GM19328 (cell line): Measurements from ENCODE around the gene LHX6.
A peak's percentile ranks its signal among the peaks of the same experiment; 100 is the strongest.

Source experiments
- ATAC-seq: cut with Tn5 transposase; IDR thresholded peaks from one replicate; pipeline ENCODE4 v1.9.1; 2021; ENCODE audit warnings: mild to moderate bottlenecking, moderate library complexity; ENCODE audit not compliant: unreplicated experiment

LHX6 gene

DNA sequence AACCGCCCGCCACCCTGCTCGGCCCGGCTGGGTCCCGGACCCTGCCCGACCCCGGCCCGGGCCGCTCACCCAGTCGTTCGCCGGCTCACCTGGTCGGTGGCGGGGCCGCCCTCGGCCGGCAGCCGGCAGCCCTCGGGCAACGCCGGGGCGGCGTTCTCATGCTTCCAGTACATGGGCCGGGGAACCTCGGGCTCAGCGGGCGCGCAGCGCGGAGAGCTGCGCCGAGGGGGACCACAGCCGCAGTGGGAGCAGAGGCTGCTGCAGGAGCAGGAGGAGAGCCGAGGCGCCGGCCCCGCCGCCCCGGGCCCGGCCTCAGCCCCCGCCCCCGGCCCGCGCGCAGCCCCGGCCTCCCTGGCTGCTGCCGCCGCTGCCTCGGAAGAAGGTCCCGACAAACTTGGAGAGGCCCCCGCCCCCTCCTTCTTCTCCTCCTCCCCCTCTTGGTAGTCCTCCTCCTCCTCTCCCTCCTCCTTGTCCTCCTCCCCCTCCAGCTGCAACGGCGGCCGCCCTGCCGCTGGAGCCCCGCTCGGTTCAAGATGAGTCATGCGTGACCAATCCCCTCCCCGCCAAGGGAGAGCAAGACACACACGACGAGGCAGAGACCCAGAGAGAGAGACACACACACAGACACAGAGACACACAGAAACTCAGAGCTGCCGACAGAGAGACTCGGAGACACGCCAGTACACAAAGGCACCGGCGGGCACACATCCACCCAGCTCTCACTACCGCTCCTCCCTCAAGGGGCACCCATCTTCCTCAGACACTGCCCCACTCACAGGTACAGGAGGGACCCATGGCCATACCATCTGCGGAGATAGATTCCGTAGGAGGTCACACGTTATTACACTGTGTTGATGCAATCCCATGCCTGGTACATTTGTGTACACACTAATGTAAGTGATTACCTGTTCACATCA, at the start of gene LHX6:
TSS of gene LHX6 (minus strand) at position 390 of the 917 bp plus-strand sequence. CDS start at position 173, 217 bp downstream.
- no peak for ATAC-seq

DNA sequence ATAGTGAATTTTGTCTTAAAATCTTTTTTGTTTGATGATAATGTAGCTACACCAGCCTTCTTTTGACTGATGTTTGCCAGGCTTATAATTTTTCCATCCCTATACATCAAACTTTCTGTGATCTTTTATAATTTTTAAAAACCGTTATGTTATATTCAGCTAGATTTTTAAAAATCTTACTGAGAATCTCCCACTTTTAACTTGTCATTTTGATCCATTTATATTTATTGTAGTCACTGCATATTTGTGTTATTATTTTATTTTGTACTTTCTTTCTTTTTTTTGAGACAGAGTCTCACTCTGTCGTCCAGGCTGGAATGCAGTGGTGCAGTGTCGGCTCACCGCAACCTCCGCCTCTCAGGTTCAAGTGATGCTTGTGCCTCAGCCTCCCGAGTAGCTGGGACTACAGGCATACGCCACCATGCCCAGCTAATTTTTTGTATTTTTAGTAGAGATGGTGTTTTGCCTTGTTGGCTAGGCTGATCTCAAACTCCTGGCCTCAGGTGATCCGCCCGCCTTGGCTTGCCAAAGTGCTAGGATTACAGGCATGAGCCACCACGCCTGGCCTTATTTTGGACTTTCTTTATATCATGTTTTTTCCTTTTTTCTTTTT, 48.6 kb upstream of the LHX6 start:
- no peak for ATAC-seq

DNA sequence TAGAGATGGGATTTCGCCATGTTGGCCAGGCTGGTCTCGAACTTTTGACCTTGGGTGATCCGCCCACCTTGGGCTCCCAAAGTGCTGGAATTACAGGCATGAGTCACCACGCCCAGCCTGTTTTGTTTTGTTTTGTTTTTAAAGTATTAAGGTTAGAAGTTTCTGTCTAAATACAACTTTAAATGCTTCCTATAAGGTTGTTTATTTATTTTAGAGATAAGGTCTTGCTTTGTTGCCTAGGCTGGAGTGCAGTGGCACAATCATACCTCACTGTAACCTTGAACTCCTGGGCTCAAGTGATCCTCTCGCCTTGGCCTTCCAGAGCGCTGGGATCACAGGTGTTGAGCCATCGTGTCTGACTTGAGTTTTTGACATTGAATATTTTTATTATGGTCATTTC, 47.3 kb upstream of the LHX6 start:
- no peak for ATAC-seq

DNA sequence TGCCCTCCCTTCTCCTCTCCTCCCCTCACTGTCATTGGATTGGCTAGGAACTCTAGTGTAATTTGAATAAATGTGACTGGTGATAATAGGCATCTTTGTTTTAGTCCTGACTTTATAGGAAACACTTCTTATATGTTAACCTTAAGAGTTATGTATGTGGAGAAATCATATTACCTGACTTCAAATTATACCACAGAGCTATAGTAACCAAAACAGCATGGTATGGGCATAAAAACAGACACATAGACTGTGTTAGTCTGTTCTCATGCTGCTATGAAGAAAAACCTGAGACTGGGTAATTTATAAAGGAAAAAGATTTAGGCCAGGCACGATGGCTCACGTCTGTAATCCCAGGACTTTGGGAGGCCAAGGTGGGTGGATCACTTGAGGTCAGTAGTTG, 45.3 kb upstream of the LHX6 start:
- ATAC-seq, result no peak

DNA sequence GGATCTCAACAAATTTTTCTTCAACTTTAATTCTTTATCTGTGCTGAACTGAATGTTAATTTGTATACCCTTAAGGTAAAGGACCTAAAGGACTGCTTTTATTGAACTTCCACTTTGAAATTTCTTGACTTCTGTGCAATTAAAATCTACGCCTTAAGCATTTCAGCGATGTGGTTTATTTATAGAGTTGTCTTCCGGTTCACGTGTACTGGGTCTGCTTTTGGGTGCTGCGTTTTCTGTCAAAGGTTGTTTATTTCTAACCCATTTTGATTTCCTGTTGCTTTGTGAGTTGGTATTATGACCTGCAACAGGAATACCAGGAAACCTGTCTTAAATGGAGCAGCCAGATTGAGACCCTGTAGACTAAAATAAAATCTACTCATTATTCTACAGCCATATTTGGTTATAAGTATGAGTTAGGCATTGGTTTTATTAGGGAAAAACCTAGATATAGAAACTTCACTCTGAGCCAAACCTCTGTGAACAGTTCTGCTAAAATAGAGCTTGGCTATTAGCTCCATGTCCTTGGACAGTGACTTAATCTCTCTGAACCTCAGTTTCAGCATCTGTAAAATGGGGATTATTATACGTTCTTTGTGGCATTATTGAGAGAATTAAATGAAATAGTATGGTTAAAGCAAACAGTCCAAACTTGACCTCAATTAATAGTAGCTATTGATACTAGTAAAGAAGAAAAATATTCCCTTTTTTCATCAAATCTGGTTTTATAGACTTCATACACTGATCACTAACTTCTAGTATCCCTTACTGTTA, 39.5 kb upstream of the LHX6 start:
- ATAC-seq, result no peak

DNA sequence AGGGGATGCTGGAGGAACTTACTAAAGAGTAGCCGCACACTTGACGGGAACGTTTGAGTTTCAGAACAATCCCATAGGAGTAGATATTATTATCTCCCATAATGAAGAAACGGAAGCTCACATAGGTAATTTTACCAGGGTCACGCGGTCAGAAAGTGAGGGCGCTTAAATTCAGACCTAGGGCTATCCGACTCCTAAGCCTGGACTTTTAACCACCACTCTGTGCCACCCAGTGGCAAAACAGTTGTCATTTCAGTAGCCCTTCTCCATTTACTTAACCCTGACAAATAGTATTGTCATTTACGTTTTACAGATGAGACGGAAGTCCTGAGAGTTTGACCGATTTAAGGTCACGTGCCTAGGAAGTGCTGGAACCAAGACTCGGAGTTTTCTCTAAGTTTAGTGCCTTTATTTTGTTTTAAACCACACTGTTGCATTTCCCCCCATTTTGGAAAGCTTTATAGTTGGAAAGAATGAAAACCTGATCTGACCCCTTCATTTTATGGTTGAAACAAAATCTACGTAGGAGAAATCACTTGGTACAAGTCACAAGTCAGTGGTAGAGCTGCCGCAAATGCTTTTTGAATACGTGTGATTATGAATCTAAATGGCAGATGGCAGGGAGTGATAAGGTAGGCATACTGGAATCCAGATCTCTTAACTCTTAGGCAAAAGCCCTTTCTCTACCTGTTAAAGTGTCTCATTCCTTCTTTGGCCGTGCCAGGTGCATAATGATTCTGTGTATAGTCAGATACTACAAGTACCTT, 36.6 kb upstream of the LHX6 start:
- ATAC-seq, result peak; percentile 28

DNA sequence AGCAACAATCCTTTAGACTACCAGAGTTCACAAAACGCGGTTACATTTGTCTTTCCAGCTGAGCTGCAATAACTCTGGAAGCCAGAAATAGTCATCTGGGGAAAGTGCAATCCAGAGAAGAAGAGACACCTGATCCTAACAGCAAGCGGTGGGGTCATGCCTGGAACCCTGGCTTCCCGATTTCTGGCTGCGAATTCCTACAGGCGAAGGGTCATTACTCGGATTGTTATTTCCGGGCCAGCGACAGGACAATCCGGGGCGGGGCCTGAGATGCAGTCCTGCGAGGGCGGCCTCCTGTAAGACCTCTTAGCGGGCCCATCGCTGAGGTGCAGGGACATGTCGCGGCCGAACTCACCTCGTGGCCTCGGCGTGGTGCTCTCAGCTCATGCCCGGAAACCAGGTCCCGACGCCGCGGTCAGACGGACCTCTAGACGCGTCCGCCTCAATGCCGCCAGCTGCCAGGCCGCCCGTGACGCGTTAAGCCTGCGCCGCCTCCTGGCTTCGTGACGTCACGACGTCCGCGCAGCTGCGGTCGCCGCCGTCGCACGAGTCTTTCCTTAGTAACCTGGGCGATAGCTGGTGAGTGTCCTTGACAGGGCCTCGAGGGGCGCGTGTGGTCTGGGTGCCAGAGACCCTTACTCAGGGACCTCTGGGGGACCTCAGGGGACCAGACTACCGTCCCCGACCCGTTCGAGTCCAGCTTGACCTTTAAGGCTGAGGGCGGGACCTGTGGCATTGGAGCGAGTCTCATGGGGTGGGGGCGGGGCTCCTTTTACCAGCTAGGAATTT, 35.8 kb upstream of the LHX6 start, which contains the start of the genes MRRF and RBM18:
TSS of gene MRRF (plus strand) at position 523 of the 789 bp plus-strand sequence. CDS start 6,010 bp downstream, outside the sequence.
TSS of gene RBM18 (minus strand) at position 481 of the 789 bp plus-strand sequence. CDS start 3,348 bp downstream, outside the sequence.
- ATAC-seq, result peak; percentile 88

DNA sequence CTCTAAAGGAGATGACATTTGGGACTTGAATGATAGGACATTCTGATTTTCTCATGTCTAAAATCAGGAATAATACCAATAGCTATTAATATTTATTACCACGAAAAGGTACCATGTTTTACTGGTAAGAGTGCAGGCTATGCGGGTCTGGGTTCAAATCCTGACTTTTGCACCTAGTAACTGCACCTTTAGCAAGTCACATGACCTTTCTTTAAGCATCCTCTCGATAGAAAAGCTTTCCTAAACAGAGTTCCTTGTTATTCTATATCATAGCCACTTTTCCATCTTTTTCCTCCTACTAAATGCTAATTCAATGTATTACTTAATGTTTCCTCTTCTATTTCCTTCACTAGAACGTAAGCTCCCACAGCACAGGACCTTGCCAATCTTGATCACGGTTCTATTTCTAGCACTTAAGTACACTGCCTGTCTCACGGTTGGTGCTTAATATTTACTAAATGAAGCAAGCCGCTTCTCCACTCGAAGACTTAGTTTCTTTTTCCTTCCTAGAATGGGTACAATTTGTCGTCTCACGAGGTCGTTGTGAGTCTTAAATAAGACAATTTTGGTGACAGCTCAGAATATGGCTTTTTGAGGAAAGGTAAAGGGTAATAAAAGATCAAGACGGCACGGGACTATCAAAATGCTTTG, 35.1 kb upstream of the LHX6 start:
- no peak for ATAC-seq

DNA sequence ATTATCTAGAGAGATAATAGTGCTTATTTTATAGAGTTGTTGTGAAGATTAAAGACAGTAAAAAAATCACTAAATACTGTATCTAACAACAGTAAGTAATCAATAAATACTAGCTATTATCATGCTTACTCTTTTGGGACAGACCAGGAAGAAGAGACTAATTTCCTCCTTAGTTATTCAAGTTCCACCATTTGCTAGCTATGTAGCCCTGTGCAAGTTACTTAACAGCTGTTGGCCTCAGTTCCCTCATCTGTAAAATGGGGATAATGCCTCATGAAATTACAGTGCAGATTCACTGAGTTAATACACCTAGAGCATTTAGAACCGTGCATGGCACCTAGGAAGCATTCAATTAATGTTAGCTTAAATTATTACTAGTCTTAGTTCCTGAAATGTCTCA, 33.3 kb upstream of the LHX6 start:
- no peak for ATAC-seq

DNA sequence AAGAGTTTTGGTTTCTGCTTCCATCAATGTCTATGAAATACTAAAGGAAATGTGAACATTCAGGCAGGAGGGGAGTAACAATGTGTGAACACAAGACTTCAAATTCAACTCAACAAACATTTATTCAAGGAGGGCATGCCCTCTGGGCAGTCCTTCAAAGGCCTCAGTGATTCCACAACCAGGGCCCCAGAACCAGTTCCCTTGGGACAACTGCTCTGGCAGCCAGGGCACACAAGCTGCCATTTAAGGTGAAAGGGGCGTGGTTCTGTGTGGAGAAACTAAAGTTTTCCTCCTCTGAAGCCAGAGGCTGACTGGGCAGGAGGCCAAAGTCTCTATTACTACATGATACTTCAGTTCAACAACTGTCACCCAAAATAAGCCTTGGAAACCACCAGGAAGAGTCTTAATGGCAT, 32.7 kb upstream of the LHX6 start:
- no peak for ATAC-seq

DNA sequence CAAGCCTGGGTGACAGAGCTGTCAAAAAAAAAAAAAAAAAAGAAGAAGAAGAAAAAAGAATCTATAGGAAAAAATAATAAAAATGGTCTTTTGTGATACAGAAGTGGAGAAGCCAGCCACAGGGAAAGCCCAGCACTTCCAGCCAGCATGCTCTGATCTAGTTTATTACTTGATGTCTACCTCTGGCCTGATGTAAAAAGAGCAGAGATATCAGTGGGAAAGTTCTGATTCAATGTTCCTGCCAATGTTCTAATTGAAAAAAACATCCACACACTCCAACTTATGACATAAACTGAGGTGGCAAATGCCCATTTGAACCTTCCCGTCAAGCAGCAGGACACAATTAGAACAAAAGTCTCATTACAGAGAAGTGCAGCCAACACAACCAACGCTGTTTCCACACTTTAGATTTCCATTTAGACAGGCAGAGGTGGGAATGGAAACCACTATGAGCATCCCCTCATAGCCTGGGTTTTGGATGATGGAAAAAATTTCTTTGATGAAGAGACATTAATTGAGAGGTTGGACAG, 30.2 kb upstream of the LHX6 start:
- no peak for ATAC-seq

DNA sequence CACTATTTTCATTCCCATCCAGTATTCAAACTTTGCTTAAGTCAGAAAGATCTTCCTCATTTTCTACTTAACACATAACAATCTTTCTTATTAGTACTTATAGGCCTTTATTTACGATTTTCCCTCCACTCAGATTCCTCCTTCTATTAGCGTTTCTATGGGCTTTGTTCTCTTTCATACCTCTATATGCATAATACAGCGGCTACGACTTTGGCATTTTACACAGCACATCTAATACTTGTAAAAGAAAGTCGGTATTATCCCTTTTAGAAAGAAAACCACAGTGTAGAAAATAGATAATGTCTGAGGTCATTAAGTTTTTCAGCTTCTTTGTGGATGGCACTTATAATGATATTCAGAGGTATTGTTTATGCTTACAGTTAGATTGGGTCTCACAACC, 27.4 kb upstream of the LHX6 start:
- ATAC-seq, result no peak

DNA sequence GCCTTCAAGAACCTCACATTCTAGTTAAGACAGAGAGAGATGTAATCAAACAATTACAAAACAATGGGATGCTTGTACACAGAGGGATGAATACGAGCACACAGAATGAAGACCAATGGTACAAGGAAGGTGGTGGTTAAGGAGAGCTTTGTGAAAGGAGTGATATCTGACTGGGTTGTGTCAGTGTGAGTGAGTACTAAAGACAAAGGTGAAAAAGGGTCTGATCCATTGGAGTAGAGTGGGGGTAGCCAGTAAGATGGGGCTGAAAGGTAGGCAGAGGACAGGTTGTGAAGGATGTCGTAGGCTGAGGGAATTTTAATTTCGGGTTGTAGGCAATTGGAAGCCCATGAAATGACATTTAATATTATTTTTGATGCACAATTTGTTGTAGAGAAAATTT, 26.0 kb upstream of the LHX6 start:
- ATAC-seq, result no peak

DNA sequence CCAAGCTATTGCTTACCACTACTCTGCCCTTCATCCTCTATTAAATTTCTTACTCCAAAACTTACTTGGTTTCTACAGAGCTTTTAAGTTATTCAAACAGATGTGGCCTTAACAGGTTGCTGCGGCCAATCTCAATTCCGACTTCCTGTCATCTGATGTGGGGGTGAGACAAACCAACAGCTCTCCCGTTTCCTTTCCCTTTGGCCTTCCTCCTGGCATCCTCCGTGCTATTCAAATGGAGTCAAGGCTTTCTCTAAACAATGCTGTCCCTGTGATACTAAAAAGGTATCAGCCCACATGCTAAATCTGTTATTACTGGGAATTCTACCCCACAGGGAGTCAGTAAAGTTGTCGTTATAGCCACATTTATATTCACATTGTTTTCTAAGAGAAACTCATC, 24.0 kb upstream of the LHX6 start:
- no peak for ATAC-seq

DNA sequence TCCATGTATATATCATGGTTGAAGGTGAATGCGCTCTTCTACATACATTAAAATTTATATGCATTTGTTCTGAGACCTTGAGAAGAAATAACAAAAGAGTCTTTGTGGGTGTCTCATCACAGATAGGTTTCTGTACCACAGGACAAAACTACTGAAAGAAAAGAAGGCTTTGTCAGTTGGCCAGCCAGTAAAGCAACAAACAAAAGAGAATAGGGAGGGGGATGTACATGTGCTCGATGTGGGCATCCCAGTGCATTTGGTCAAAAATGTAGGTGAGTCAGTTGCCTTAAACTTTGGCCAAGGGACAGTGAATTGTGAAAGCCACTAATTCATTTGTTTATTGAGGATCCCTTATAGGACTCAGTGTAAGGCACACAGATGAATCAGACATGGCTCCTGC, 22.6 kb upstream of the LHX6 start:
- ATAC-seq, result no peak

DNA sequence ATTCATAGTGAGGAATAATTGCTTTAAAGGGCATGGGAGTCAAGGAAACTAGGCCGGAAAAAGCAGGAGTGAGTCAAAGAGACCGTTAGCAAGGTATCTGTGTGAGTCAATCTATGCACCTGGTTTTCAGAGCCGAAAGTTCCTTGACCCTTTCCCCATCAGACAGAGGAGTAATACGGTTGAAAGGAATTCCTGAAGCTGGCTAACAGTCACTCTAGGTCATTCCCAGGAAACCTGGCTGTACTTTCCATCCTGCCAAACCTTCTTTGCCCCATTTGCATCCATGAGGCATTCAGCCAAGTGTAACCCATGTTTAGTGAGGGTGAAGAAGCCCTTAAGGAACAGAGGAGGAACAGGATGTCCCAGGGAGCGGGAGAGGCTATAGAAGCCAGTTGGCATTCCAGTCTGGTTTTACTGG, 19.7 kb upstream of the LHX6 start:
- no peak for ATAC-seq

DNA sequence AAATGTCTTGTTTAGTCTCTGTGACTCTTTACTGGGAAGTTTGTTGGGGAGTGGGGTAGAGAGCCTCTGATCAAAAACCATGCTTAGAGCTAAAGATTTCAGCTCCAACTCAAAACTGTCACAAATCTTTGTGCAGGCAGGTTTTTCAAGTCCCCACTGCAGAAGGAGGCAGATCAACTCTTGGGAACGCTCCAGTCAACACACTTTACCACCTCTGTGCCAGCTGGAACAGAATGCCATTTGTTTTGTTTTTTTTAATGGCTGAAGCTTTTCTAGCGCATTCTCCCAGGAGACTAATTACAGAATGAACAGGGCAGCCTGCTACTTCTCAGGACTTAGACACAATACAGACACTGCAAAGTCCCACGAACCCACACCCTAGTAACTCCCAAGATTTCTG, 17.9 kb upstream of the LHX6 start:
- no peak for ATAC-seq

DNA sequence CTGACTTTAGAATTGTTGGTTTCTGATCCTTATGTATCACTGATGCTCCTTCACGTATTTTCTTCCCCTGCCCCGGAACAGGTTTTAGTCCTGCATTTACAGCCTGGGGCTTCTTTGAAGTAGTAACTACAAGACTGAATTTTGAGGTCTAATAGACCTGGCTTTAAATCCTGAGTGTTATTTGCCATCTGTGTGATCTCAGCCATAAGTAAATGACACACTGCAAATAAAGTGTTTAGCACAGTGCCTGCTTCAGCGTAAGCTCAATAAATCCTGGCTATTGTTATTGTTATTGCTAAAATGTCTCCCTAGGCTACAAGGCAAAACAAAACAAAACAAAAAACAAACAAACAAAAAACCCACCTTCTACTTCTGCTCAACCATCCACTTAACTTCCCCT, 15.6 kb upstream of the LHX6 start:
- no peak for ATAC-seq

DNA sequence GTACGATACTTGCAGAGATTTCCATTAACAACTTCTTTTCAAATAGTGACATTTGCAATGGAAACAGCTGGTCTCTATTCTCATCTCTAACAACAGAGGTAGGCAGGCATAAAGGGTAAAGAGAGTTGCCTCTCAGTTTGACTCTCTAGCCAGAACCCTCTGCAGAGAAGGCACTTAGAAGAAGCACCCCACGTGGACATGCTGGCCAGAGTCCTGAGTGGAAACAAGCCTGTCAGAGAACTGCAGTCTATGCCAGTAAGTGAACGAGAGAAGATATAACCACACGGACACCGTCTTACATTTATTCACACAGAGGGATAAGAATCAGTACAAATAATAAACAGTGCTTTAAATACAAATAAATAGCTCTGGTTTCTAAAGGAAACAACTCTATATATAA, 11.0 kb upstream of the LHX6 start:
- no peak for ATAC-seq
